ENCODE results near the gene PCDHGA5.
"Not testable (repeated sequence)": the region's sequence is repeated elsewhere in the genome, so short reads cannot be mapped to it uniquely, and the experiment has no call there.

DNA sequence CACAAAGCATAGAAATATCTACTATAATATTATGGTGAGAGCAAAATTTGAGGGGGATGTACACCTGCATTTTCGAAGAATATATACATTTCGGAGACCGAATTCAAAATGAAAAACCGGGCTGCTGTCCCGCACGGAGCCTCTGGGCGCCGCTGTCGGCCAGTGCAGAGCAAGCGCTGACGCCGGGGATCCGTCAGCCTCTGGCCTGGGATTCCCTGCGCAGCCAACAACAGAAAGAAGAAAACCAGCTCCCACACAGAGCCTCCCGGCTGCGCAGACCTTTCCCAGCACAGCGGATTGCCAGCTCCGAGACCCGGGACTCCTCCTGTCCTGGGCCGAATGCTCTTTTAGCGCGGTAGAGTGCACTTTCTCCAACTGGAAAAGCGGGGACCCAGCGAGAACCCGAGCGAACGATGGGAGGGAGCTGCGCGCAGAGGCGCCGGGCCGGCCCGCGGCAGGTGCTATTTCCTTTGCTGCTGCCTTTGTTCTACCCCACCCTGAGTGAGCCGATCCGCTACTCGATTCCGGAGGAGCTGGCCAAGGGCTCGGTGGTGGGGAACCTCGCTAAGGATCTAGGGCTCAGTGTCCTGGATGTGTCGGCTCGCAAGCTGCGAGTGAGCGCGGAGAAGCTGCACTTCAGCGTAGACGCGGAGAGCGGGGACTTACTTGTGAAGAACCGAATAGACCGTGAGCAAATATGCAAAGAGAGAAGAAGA, 44.0 kb downstream of the PCDHGA5 start, which contains the start of gene PCDHGB6:
- TF ChIP-seq, protein P1, sequence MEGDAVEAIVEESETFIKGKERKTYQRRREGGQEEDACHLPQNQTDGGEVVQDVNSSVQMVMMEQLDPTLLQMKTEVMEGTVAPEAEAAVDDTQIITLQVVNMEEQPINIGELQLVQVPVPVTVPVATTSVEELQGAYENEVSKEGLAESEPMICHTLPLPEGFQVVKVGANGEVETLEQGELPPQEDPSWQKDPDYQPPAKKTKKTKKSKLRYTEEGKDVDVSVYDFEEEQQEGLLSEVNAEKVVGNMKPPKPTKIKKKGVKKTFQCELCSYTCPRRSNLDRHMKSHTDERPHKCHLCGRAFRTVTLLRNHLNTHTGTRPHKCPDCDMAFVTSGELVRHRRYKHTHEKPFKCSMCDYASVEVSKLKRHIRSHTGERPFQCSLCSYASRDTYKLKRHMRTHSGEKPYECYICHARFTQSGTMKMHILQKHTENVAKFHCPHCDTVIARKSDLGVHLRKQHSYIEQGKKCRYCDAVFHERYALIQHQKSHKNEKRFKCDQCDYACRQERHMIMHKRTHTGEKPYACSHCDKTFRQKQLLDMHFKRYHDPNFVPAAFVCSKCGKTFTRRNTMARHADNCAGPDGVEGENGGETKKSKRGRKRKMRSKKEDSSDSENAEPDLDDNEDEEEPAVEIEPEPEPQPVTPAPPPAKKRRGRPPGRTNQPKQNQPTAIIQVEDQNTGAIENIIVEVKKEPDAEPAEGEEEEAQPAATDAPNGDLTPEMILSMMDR (IDR thresholded peaks at IDR 0.05): peak; percentile 9 to 53 (median 41)
- TF ChIP-seq POLR2A, EP300 (IDR thresholded peaks at IDR 0.05): not testable (repeated sequence)
